Spinal cord (tissue), 10 donors: ENCODE results near the gene SYNPO. TPM values are rescaled to one million over a fixed set of nuclear protein-coding genes. Genes with fewer than 3 reads are reported as not detected.

Experiments used
- DNase-seq, 6 donors: peaks; one replicate each; pipeline versions ENCODE4 v3.0.0 to v3.0.0-alpha.2; 2013 to 2015; ENCODE audit warnings: low spot score in 6 of 6, low read depth in 4 of 6
- H3K27ac ChIP-seq: one replicate; pipeline ENCODE4 v1.5.1; 2013; ENCODE audit warnings: low read depth, low read length, control low read depth
- H3K27me3 ChIP-seq: one replicate; pipeline ENCODE4 v1.6.1; 2013; ENCODE audit warnings: low read length; ENCODE audit not compliant: control insufficient read depth, insufficient read depth
- H3K36me3 ChIP-seq: one replicate; pipeline ENCODE4 v1.6.1; 2013; ENCODE audit warnings: low read length; ENCODE audit not compliant: control insufficient read depth, insufficient read depth
- H3K4me1 ChIP-seq: one replicate; pipeline ENCODE4 v1.6.1; 2013; ENCODE audit warnings: low read length; ENCODE audit not compliant: control insufficient read depth, insufficient read depth
- H3K4me3 ChIP-seq: one replicate; pipeline ENCODE4 v1.5.1; 2013; ENCODE audit warnings: low read depth, low read length, control low read depth
- H3K9me3 ChIP-seq: one replicate; pipeline ENCODE4 v1.6.1; 2013; ENCODE audit warnings: low read length; ENCODE audit not compliant: control insufficient read depth, insufficient read depth
- WGBS: methylation state at CpG from one replicate; pipeline ENCODE4 v1.1.5; 2013; ENCODE audit warnings: missing lambda C conversion rate; ENCODE audit not compliant: insufficient coverage; 5-methylcytosine and 5-hydroxymethylcytosine counted together
- polyA plus RNA-seq, 2 donors: library from polyadenylated mRNA; unstranded; fragments of 120-200 nt; gene quantifications; one replicate each; pipeline ENCODE4 v1.2.1, GENCODE V29; 2013; ENCODE audit not compliant: insufficient read length in 2 of 2
- total RNA-seq, 2 donors: library from RNA; depleted of rRNA in 1 of 2; stranded (reverse); fragments of 120-200 nt in 1 of 2; fragments of >200 nt in 1 of 2; gene quantifications; one replicate each; pipeline versions ENCODE4 v1.2.3 to v1.2.4, GENCODE V29; 2013 to 2014
- donor health status: healthy.

The SYNPO gene
- total and polyA plus RNA-seq, 4 donors: 5.3 to 17.4 (median 10.9) TPM

DNA sequence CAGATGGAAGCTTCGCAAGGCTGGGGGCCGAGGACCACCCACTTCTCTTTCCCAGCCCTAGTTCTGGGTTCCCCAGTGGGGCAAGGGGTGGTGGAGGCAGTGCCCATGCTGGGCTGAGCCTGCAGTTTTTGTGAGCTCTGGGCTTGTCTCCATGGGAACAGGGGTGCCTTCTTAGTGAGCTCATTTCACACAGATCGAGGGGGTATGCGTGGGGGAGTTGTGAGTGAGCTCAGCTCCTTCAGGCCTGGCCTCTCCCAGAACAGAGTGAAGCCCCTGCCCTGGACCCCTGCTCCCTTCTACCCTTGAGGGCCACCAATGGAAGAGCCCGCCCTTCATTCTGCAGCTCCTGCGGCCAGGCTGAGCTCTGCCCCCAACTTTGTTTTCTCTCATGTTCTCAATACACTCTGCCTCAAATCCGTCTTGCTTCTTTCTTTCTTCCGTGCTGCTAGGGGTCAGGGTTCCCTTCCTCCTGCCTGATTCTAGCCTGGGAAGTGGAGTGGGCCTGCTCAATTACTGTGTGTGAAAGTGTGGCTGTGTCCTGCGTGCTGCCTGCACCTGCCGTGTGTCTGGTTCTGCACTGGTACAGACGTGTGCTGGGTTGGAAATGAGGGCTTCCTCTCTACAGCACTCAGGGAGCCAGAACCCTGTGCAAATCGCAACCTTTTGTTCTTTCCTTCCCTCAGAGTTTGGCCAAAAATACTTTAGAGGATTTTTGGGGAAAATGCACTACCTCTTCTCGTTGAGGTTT is 11.6 kb downstream of the SYNPO start:
- H3K9me3 ChIP-seq: no peaks in the 10 kb centered on the region
- peak overlapping the region; percentile 59 for H3K27ac ChIP-seq
- 16% methylated on average over 7 of the region's 13 CpGs for WGBS
- DNase-seq: peak in 2 of 6 donors; percentile 74 to 81
- H3K4me3 ChIP-seq: no peak overlapping the region
- no peaks in the 10 kb centered on the region for H3K27me3 ChIP-seq
- peaks cover 30% of the 10 kb centered on the region for H3K36me3 ChIP-seq
- peaks cover 58% of the 10 kb centered on the region for H3K4me1 ChIP-seq

DNA sequence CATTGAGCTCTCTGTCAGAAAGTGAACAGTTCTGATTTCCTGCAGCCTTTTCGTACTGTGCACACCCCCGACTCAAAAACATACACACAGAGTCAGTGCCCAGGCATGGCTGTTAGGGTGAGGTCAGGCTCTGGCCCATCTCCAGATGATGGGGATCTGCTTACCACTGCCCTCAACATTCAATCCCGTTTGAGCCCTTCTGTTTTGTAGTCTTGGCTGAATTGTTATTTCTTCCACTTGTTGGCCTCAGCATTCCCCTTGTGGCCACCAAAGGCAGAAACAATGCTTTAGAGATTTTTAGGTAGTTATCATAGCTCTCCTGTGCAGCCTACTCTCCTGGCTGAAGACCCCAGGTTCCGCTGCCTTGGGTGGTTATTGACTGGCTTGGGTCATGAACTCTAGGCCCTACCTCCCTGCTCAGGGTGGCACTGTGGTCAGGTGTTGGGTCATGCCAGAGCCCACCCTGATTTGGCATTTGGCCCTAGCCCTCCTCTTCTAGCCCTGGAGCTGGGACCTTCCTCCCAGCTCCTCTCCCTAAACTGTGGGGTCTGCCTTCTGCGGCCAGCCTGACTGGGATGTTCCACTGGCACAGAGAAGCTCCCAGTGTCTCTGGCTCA is 12.8 kb downstream of the SYNPO start:
- WGBS: 83% methylated on average over 4 of the region's 5 CpGs
- H3K36me3 ChIP-seq: peaks cover 26% of the 10 kb centered on the region
- H3K4me1 ChIP-seq: peaks cover 53% of the 10 kb centered on the region
- H3K9me3 ChIP-seq: no peaks in the 10 kb centered on the region
- H3K27ac ChIP-seq: peak overlapping the region; percentile 59
- no peak for DNase-seq
- H3K4me3 ChIP-seq: no peak overlapping the region
- H3K27me3 ChIP-seq: no peaks in the 10 kb centered on the region

DNA sequence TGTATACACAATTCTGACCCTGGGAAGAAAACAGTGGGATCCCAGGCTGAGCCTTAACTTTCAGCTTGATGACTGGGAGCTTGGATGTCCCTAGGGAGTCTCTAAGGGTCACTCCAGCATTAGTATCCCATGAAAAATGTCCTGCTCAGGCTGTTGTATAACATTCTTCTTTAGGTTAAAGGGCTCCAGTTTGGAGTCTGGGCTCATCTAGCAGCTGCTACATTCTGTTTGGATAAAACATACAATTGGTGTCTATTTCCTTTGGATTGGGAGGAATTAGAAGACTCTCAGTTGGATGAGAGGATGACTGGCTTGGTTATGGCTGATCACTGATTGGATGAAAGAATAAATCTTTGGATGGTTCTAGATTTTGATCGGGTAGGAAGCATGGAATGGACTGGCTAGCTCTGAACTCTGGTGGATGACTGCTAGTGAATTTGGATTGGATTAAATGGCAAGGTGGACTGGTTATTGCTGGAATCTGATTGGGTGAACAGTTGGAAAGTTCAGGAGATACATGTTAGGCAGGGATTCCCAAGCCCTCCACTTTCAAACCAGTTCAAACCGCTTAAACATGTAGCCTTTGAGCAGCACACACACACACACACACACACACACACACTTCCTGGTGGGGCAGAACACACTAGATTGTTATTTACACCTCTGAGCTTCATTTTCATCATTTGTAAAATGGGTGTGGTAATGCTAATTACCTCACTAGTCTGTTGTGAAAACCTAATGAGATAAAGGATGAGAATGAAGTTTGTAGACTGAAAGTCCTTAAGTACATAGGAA is 13.5 kb downstream of the SYNPO start:
- Histone ChIP-seq H3K4me3 (no peak overlapping the region), H3K9me3 (no peaks in the 10 kb centered on the region), H3K27me3 (no peaks in the 10 kb centered on the region), H3K27ac (no peak overlapping the region), H3K36me3 (peaks cover 21% of the 10 kb centered on the region), H3K4me1 (peaks cover 52% of the 10 kb centered on the region)
- WGBS: 83% methylated on average over 1 of the region's 2 CpGs
- DNase-seq: no peak

DNA sequence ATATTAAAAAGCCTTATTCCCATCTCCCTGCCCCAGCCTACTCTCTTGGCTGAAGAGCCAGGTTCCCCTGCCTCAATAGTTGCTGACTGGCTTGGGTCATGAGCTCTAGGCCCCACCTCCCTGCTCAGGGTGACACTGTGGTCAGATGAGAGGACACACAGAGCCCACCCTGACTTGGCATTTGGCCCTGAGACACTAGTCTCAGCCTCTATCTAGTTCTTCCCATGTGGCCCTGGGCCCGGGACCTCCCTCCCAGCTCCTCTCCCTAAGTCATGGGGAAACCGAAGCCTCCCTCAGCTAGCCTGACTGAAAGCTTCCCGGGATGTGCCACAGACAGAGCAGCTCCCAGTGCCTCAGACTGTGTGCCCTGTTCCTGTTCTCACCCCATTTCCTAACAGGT is 14.8 kb downstream of the SYNPO start:
- DNase-seq: no peak
- H3K27me3 ChIP-seq: no peaks in the 10 kb centered on the region
- 94% methylated on average over 3 of the region's 3 CpGs for WGBS
- no peak overlapping the region for H3K4me3 ChIP-seq
- peaks cover 47% of the 10 kb centered on the region for H3K4me1 ChIP-seq
- H3K27ac ChIP-seq: no peak overlapping the region
- H3K9me3 ChIP-seq: no peaks in the 10 kb centered on the region
- peaks cover 8% of the 10 kb centered on the region for H3K36me3 ChIP-seq

DNA sequence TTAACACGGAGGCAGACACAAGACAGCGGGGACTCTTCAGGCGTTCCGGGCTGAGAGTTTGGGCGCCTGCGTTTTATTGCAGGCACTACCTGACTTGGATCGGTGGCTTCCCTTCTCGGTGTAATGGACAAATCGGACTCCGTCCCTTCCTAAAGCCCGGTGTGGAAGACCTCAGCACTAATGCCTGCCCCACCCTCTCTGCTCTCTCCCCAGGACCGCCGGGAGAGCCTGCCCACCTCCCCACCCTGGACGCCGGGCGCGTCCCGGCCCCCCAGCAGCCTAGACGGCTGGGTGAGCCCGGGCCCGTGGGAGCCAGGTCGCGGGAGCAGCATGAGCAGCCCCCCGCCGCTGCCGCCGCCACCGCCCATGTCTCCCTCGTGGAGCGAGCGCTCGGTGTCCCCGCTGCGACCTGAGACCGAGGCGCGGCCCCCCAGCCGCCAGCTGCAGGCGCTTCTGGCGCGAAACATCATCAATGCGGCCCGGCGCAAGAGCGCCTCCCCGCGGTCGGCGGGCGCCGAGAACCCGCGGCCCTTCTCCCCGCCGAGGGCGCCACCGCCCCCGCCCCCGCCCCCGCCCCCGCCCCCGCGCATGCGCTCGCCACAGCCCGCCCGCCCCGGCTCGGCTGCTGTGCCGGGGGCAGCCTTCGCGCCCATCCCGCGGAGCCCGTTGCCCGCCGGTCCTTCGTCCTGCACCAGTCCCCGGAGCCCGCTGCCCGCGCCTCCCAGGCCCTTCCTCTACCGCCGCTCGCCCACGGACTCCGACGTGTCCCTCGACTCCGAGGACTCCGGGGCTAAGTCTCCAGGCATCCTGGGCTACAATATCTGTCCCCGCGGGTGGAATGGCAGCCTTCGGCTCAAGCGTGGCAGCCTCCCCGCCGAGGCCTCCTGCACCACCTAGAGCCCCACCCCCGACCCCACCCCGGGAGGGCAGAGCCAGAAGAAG is 16.0 kb downstream of the SYNPO start:
- Histone ChIP-seq H3K27ac (no peak overlapping the region), H3K9me3 (no peaks in the 10 kb centered on the region), H3K36me3 (no peaks in the 10 kb centered on the region), H3K27me3 (no peaks in the 10 kb centered on the region), H3K4me3 (peak overlapping the region; percentile 51), H3K4me1 (peaks cover 35% of the 10 kb centered on the region)
- under 1% methylated on average over 82 of the region's 99 CpGs for WGBS
- DNase-seq: peak in 4 of 6 donors; percentile 64 to 91 (median 81)

DNA sequence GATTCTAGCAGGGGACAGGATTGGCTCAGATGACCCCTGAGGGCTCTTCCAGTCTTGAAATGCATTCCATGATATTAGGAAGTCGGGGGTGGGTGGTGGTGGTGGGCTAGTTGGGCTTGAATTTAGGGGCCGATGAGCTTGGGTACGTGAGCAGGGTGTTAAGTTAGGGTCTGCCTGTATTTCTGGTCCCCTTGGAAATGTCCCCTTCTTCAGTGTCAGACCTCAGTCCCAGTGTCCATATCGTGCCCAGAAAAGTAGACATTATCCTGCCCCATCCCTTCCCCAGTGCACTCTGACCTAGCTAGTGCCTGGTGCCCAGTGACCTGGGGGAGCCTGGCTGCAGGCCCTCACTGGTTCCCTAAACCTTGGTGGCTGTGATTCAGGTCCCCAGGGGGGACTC is 17.7 kb downstream of the SYNPO start:
- H3K4me1 ChIP-seq: peaks cover 18% of the 10 kb centered on the region
- no peak overlapping the region for H3K27ac ChIP-seq
- no peaks in the 10 kb centered on the region for H3K27me3 ChIP-seq
- H3K4me3 ChIP-seq: no peak overlapping the region
- DNase-seq: no peak
- H3K36me3 ChIP-seq: no peaks in the 10 kb centered on the region
- H3K9me3 ChIP-seq: no peaks in the 10 kb centered on the region
- WGBS: 88% methylated on average over 1 of the region's 4 CpGs

DNA sequence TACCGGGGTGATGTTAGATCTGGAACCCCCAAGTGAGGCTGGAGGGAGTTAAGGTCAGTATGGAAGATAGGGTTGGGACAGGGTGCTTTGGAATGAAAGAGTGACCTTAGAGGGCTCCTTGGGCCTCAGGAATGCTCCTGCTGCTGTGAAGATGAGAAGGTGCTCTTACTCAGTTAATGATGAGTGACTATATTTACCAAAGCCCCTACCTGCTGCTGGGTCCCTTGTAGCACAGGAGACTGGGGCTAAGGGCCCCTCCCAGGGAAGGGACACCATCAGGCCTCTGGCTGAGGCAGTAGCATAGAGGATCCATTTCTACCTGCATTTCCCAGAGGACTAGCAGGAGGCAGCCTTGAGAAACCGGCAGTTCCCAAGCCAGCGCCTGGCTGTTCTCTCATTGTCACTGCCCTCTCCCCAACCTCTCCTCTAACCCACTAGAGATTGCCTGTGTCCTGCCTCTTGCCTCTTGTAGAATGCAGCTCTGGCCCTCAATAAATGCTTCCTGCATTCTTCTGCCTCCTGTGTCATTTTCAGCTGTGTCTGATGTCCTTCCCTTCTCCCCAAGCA is 18.3 kb downstream of the SYNPO start:
- Histone ChIP-seq H3K4me3 (no peak overlapping the region), H3K27ac (no peak overlapping the region), H3K27me3 (no peaks in the 10 kb centered on the region), H3K36me3 (no peaks in the 10 kb centered on the region), H3K4me1 (peaks cover 13% of the 10 kb centered on the region), H3K9me3 (no peaks in the 10 kb centered on the region)
- DNase-seq: no peak
- 56% methylated on average over 3 of the region's 3 CpGs for WGBS

DNA sequence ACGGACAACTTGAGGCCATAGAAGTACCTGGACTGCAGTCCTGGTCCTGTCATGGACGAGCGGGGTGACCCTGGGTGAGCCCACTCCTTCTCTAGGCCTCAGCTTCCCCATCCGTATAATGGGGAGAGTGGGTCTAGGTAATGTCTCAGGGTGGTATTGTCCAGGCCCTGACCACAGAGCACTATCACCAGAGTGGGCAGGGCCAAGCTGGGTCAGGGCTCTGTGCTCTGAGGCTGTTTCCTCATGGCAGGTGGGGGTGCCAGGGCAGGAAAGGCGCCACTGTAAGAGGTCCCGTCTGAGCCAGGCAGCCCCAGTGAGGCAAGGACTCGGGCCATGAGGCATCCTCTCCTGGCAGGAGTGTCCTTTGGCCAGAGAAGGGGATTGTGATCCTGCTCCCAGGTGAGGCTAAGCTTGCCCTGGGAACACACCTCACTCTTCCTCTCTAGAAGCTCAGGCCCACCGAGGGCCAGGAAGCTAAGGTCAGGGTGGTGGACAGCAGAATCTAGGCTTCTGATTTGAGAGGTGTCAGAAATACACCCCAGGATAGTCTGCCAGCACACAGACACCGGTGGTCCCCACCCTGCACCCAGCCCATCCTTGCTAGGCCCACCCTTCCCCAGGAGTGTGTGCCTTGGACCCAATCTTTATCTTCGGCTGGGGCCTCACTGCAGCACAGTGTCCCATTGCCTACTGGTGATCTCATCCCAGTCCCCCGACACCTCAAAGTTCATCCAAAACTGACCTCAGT is 19.1 kb downstream of the SYNPO start:
- DNase-seq: no peak
- Histone ChIP-seq H3K4me3 (no peak overlapping the region), H3K9me3 (no peaks in the 10 kb centered on the region), H3K27me3 (no peaks in the 10 kb centered on the region), H3K27ac (no peak overlapping the region), H3K36me3 (no peaks in the 10 kb centered on the region), H3K4me1 (peaks cover 13% of the 10 kb centered on the region)
- WGBS: 90% methylated on average over 9 of the region's 11 CpGs
